B cell (primary cell): Measurements from ENCODE around the gene RFC1.

Experiments
- EZH2 ChIP-seq: IDR thresholded peaks from 2 replicates; pipeline ENCODE4 v1.6.1; 2012; ENCODE audit warnings: borderline replicate concordance, low read depth, mild to moderate bottlenecking, moderate library complexity, low read length; ENCODE audit not compliant: insufficient read depth, poor library complexity, severe bottlenecking
- TF ChIP-seq, protein P1 (sequence below): fragments of 200-600 bp; IDR thresholded peaks from one replicate; pipeline ENCODE4 v1.8.0; 2022; ENCODE audit warnings: antibody characterized with exemption, mild to moderate bottlenecking

DNA sequence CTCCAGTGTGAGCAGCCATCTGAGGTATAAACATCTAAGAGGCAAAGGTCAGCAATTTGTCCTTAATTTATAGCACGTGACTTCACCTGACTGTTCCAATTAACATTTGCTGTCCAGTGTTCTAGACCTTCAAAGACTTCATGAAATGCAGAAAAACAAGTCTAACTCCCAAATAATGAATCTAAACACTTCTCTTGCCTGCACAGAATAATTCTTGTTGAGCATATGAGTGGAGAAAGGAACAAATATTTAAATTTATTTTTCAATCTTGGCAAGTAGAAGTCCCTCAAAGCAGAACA, 12.0 kb downstream of the RFC1 start:
- TF ChIP-seq, protein P1, sequence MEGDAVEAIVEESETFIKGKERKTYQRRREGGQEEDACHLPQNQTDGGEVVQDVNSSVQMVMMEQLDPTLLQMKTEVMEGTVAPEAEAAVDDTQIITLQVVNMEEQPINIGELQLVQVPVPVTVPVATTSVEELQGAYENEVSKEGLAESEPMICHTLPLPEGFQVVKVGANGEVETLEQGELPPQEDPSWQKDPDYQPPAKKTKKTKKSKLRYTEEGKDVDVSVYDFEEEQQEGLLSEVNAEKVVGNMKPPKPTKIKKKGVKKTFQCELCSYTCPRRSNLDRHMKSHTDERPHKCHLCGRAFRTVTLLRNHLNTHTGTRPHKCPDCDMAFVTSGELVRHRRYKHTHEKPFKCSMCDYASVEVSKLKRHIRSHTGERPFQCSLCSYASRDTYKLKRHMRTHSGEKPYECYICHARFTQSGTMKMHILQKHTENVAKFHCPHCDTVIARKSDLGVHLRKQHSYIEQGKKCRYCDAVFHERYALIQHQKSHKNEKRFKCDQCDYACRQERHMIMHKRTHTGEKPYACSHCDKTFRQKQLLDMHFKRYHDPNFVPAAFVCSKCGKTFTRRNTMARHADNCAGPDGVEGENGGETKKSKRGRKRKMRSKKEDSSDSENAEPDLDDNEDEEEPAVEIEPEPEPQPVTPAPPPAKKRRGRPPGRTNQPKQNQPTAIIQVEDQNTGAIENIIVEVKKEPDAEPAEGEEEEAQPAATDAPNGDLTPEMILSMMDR: no peak
- no peak for TF ChIP-seq EZH2
